HG03439 (cell line): ENCODE measurements around the gene VRK2.

ENCODE experiments used
- ATAC-seq: cut with Tn5 transposase; IDR thresholded peaks from one replicate; pipeline ENCODE4 v1.9.1; 2021; ENCODE audit warnings: mild to moderate bottlenecking, moderate library complexity; ENCODE audit not compliant: unreplicated experiment

The VRK2 gene

DNA sequence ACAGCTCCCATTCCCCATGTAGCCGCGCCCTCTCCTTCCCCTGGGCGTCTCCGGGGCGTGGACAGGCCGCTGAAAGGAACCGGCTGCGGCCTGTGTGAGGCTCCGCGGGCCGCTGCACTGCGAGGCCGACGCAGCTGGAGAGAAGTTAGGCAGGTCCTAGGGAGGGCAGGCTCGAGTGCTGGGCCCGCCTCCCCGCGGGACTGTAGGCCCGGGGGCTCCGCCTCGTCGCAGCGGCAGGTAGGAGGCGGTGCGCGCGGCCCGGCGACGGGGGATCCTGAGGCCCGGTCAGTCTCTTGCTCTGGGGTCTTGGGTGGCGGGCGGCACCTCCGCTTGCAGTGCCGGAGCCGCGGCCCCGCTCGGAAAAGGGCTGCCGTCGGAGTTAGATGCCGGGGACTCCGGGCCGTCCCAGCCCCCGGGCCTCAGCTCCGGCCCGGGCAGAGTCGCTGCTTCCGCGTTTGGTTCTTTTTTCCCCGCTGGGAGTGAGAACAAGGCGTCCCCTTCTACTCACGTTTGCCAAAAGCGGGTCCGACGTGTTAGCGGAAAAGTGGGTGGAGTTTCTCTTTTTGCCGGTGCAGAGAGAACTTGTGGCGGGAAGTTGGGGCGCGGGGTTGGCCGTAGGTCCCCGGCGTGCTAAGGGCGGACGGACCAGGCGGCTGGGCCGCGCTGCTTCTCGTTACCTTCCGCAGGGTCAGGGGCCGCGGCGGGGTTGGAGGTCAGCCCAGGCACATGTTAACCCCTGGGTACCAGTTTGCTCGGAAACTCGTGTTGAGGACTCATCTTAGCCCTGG, at the start of gene VRK2:
TSS of gene VRK2 (plus strand) at position 222 of the 788 bp plus-strand sequence. CDS start 2,026 bp downstream, outside the sequence.
- peak; percentile 92 for ATAC-seq

DNA sequence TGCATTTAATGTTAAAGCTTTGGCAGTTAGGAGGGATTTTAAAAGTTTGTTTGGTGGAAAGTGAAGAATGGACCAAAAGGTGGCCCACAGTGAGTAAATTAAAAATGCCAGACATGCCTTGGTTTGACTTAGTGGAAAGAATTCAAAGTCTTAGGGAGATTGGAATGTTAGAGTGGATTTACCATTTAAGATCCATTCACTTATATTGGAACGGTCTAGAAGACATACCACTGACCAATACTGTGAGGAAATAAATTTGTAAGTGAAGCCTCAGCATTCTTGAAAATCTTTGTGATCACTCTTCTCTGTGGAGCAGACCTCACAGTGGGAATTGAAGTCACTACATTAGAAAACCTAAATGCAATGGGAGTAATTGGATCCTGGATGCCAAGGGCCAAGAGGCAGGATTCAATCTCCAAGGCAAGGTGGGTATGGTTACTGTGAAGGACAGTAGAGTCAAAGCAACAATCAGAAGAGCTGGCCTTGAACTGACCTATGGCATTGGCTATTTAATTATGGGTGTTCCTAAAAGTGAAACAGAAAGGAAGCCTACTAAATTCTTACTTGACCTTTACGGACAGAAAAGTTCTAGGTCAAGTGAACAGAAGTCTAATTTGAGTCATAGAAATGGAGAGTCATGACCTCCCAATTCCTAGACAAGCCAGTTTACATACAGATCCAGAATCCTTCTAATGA, 40.2 kb upstream of the VRK2 start:
- ATAC-seq, result peak; percentile 79

DNA sequence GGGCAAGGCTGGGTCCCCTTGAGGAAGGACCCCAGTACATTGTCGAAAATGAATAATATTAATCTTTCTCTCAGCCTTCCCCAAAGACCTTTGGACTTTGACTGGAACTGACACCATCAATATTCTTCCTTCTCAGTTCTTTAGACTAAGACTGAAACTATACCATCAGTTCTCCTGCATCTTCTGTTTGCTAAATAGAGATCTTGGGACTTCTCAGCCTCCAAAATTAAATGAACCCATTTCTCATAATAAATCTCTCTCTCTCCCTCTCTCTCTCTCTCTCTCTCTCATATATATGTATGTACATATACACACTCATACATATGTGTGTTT, 39.7 kb upstream of the VRK2 start:
- ATAC-seq, result peak; percentile 47

DNA sequence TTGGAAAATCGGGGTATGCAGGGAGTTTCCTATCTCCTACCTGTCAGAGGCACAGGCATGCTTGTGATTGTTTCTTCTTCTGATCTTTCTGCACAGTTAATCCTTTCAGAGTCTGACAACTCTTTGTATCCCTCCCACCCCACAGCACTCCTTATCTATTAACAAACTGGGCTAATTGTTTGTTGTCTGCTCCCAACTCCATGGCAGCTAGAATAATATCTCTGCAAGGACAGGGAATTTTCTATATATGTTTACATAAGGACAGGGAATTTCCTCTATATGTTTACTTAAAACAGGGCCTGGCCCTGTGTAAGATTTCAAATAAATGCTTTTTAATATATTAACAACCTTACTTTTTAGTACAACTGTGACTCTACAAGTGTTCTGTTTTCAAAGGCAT, 36.0 kb upstream of the VRK2 start:
- no peak for ATAC-seq

DNA sequence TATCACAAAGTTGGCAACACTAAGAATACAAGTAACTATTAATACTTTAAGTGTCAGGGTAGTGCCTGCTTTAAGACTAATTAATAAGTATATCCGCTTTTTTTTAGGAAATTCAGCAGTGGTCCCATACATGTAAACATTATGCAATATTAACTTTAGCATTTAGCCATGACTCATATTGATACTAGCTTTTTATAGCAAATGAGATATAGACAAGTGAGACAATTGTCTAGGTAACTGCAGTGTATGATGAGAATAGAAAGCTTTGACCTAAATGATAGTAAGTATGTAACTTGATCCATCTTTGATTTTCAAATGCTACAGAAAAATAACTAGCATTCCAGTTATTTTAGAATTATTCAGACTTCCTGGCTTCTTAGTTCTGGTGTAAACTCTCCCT, 27.4 kb upstream of the VRK2 start:
- no peak for ATAC-seq

DNA sequence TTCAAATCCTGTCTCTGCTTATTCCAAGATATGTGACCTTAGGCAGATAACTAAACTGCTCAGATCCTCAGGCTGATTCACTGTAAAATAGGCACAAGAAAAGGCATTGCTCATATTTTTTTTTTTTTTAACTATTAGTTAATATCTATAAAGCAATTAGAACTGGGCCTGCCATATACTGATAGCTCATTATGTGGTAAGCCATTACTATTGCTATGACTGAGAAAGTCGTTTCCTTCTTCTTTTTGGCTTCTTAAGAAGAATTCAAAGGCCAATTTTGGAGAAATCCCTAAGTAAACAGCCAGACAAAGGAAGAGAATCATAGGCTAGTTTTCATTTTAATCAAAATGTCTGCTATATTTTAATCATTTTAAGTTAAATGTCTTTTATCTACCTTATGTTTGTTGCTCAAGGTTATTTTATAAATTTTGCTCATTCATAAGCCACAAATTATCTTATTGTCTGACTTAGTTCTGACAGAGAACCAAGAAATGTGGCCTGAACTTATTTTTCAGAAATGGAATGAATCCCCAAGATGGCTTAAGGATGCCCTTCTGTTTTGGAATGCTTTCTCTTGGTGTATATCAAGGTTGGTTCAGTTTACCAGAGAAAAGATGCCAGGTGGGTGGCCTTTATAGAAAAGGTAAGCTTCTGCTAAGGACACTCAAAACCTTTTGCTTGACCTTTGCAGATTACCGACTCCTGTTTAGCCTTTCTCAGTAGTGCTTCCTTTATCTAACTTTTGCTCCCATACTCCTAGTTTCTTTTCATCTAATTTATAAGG, 21.3 kb upstream of the VRK2 start:
- ATAC-seq, result no peak

DNA sequence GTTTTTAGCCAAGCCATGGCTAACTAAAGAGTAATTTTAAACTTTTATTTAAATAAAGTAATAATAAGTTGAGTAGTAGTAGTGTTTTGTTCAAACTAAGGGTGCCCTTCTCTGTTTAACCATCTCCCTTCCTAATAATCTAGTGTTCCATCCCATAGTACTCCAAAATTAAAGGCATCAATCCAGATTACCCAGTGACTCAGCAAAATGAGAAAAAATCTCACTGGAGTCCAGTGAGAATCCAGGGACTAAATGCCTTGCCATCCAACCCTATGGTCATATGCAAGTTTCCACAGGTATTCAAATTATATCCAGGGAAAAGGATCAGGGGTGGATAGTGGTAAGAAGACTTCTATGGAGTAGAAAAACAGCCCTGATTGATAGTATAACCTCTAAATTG, 19.6 kb upstream of the VRK2 start:
- no peak for ATAC-seq

DNA sequence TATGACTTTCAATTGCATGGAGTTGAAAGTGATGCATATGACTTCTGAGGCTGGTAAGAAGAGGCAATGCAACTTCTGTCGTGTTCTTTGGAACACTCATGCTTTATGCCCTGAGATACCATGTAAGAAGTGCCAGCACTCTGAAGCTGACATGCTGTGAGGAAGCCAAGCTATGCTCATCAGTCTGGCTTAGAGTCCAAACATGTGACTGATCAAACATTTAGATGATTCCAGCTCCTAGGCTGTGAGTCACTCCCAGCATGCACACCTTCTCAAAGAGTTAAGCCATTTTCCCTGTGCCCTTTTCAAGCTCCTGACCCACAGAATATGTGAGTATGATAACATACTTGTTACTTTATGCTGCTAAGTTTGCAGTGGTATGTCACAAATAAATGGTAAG, 15.8 kb upstream of the VRK2 start:
- ATAC-seq, result no peak

DNA sequence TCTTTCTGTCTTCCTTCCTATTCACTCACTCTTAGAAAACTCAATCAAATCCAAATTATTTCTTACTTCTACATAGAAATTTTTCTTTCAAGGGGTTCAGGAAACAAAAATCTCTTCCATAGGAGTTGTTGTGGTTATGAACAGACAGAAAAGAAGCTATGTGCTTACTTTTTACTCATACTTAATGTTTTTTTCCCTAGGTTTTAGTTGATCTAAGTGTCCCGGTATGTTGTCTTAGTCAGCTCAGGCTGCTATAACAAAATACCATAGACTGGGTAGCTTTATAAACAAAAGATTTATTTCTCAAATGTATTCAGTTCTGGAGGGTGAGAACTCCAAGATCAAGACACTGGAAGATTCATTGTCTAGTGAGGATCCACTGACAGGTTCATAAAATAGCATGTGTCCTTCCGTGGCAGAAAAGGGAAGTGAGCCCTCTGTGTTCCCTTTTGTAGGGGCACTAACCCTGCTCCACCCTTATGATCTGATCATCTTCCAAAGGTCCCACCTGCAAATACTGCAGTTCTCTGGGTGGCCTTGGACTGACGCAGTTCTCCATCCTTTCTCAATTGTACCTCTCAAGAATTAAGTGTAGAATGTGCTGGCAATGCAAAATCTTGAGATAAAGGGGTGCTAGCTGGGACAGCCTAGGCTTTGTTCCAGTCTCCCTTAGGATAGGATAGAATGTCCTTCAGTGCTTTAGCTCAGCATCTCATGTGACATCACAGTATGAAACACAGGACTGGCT, 14.4 kb upstream of the VRK2 start:
- no peak for ATAC-seq

DNA sequence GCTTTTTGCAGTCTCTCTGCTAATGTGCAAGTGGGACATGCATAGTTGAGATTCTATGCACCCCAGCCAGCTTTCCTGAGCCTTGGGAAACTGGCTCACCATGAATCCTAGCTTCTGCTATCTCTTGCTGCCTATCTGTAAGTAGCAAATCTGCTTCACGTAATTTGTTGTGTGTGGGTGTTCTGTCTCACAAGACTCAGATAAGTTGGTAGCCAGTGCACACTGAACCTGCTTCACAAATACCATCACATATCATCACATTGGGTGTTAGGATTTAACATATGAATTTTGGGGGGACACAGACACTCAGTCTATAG, 13.9 kb upstream of the VRK2 start:
- ATAC-seq, result no peak

DNA sequence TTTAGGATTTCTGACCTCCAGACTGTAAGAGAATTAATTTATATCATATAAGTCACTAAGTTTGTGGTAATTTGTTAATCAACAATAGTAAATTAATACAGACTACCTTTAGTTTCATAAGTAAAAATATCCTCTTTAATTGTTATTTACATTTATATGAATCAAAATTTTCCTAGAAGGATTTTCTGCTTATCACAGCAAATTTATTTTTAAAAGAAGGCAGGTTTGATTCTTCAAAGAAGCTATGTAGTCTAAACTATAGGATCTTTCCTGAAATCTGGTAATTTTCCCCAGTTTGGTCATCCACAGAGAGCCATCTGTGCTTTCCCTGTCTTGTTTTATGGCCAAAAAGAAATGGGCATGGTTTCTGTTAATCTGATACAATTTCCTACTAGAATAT, 13.1 kb upstream of the VRK2 start:
- no peak for ATAC-seq

DNA sequence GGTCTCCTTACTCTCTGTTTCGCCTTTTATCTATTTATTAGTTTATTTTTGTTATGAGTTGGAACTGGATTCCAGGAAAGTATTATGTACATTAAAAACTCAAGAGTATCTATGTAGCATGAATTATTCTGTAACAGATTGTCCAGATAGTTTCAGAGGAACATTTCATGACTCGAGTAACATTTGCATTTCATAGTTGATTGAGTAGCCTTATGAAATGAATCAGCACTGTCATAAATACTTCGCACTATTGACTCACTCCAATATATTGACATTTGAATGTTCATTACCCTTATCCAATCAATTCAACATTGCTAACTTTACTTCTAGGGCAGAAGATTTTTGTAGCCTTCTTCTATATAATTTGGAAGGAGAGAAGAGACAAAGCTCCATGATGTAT, 11.3 kb upstream of the VRK2 start:
- ATAC-seq, result peak; percentile 69

DNA sequence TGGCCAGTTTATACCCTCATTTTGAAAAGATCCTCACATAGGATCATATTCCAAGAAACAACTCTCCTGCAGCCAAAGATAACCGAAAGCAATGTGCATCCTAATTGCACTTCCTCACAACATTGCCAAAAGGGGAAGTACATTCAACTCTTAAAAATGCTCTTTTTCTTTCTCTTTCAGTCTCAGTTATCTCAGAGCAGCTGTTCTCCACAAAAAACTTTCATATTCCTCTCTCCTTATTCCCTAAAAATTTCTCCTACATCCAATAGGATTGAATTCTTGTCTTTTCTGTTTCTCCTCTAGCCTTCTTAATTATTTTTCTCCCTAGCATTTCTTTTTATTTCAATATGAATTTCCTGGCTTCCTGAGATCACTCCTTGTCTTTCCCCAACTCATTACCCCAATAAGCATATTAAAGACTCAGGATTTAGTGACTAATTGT, 7.4 kb upstream of the VRK2 start:
- peak; percentile 74 for ATAC-seq

DNA sequence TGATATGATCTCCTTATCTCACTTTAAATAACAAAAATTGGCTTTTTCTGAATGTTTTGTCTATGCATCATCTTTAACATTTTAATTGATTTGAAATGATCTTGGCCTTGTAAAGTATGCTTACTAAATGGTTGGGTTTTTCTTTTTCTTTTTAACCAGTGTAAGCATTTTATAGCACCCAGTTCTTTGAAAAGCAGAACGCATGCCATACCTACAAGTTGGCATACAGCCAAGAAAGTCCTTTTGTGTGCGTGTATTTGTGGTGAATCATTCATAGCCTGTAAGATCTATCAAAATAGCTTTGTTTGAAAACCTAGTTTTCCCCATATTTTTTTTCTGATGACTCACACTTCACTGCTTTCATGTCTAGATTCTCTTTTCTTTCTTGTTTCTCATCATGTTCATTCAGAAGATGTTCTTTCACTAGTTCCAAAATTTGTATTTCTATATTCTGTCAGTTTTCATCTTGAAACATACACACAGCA, 4.1 kb upstream of the VRK2 start:
- no peak for ATAC-seq

DNA sequence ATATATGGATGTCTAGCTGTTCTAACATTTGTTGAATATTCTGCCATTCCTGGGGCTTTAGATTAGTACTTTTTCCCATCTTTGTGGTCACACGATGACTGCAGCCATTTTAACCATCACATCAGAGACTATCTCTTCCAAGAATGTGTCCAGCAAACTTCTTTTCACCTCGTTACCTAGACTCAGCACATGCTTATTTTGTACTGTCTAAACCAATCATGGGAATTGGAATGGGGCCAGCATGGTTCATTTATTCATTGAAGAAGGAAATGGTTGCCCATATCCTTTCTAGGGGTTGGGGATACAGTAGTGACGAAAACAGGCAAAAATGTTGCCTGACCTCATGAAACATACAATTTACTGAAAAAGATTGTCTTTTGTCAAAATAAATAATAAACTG, 2.5 kb upstream of the VRK2 start:
- ATAC-seq, result no peak

DNA sequence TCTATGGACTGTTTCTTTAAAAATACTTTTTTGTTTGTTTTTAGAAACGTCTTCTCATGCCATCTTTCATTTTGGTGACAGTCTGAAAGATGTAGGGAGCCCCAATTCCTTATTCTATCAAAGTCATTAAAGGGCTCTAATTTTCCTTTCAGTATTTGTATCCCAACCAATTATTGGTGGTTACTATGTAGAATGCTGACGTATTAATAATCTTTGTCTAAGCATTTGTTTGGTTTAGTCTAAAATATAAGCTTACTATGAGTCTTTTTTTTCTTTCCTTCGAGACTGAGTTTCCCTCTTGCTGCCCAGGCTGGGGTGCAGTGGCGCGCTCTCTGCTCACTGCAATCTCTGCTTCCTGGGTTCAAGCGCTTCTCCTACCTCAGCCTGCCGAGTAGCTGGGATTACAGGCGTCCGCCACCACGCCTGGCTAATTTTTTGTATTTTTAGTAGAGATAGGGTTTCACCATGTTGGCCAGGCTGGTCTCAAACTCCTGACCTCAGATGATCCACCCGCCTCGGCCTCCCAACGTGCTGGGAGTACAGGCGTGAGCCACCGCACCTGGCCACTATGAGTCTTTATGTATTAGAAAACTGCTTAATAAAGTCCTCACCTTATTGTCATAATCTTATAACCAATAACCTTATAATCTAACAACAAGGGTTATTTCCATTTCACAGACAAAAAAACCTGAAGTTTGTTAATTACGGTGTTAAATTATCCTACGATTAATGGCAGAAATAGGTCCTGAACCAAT, 849 bp upstream of the VRK2 start:
- no peak for ATAC-seq

DNA sequence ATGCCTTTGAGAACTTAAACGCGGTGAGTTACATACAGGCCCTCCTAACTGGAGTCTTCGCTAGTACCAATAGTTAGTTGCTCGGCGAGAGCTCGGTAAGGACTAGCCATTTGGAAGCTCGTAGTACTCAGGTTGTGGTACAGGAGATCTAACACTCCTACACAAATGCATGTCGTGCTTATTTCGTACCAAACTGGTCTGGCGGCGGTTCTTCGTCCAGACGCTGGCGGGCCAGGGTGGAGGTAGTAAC, 346 bp upstream of the VRK2 start:
- ATAC-seq, result no peak

DNA sequence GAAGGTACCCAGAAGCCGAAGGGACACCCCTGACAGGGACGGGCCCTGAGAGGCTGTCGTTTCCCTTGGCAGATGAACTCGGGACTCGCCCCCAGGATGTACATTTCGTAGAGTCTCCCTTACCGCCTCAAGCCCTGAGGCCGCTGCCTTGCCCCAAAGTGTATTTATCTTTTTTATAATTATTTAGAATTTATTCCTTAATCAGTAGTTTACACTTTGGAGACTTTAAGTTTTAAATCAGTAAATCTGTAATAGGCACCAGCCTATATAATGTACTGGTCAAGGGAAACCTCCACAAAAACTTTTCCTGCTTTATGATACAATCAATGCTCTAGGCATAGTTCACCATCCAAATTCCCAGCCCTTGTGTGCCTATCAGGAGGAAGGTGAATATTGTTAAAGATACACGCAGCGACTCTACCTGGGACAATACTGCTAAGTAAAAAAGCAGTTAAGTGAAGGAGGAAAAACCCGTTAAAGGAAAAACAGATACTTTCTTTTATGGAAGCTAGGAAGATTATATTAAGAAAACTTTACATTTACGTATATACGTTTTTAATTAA, 848 bp downstream of the VRK2 start:
- peak; percentile 39 for ATAC-seq

DNA sequence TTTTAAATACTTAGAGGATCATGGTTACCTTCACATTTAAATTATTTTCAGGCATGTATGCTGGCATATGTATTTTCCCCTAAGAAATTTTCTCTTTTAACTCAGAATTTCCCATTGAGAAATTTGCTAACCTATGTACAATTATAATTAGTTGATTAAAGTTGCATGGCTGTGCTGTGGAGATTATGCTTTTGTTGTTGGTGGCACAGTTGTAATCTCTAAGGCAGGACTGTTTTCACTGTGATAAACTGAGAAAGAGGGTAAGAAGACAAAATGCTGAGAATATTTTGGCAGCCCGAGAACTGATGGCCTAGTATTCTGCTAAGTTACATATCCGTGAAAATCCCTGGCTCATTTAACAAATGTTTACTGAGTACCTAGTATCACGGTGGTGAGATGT, 1.4 kb downstream of the VRK2 start:
- no peak for ATAC-seq

DNA sequence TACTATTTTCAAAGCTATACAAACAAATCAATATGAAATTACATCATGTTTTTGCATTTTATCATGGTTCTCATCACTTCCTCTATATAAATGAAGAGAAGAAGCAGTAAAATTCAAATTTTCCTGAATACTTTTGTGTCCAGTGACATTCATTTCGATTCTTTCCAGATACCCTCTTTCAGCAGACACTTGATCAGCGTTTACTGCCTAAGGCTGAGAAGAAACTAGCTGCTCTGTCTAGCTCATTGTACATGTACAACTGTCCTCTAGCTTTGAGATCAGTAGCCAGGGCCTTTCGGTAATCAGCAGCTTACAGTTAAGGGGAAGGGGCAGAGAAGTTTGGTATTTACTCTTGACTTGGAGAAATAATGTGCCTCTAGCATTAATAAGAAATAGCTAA, 4.8 kb downstream of the VRK2 start:
- no peak for ATAC-seq
